NT2/D1 (cell line): ENCODE data around the gene TTC38.

ENCODE experiments used
- SUZ12 ChIP-seq: IDR thresholded peaks from 2 replicates; pipeline ENCODE4 v1.6.1; 2011; ENCODE audit not compliant: insufficient read length, insufficient read depth; ENCODE audit errors: extremely low read depth
- ZNF274 ChIP-seq: IDR thresholded peaks from 2 replicates; pipeline ENCODE4 v1.6.1; 2011; ENCODE audit warnings: mild to moderate bottlenecking, low read depth, low read length

GRCh38 chr22:46315976-46316375 lies 48.2 kb downstream of the TTC38 start:
- no peak for TF ChIP-seq ZNF274
- TF ChIP-seq SUZ12, result no peak
